Measurements from ENCODE around the gene RSRC1. TPM values are rescaled to one million over a fixed set of nuclear protein-coding genes. Genes with fewer than 3 reads are reported as not detected.

Gene RSRC1
- polyA plus RNA-seq, 1 donor (not counting 4 experiments of a cell fraction or from before 2014, with no cell fraction given): 11.1 TPM

- FAIRE-seq: no peak
Measured at GRCh38 chr3:158488670-158489069, 378.8 kb downstream of the RSRC1 start.

GRCh38 chr3:158489181-158489580 is 379.3 kb downstream of the RSRC1 start:
- TF ChIP-seq EZH2 (IDR thresholded peaks at IDR 0.05; ENCODE audit: low read length): no peak
- no peak for TF ChIP-seq CTCF (optimal IDR thresholded peaks at IDR 0.05 in 1 of 3, IDR thresholded peaks at IDR 0.05 in 1 of 3, conservative IDR thresholded peaks at IDR 0.05 in 1 of 3; ENCODE audit: extremely low read depth in 1 of 3, insufficient read depth in 2 of 3, low read length in 3 of 3)
- Histone ChIP-seq H3K4me1 (ENCODE audit: control insufficient read depth, extremely low read depth, insufficient read depth, low read length) (no peaks in the 10 kb centered on the region), H3K79me2 (ENCODE audit: control insufficient read depth, insufficient read depth, low read length) (no peaks in the 10 kb centered on the region), H2AFZ (ENCODE audit: control insufficient read depth, low read length) (no peak overlapping the region), H3K9me3 (ENCODE audit: control insufficient read depth, low read depth, low read length) (no peaks in the 10 kb centered on the region), H3K9ac (ENCODE audit: control insufficient read depth, extremely low read depth, insufficient read depth, low read length) (no peak overlapping the region), H3K4me2 (ENCODE audit: control insufficient read depth, extremely low read depth, insufficient read depth, low read depth, low read length) (no peak overlapping the region), H3K9me1 (ENCODE audit: control insufficient read depth, extremely low read depth, insufficient read depth, low read length) (no peaks in the 10 kb centered on the region), H4K20me1 (ENCODE audit: control insufficient read depth, extremely low read depth, insufficient read depth, low read length) (no peaks in the 10 kb centered on the region), H3K36me3 (ENCODE audit: control insufficient read depth in 2 of 2, extremely low read depth in 1 of 2, insufficient read depth in 2 of 2, low read length in 2 of 2) (no peaks in the 10 kb centered on the region), H3K4me3 (ENCODE audit: control insufficient read depth in 2 of 3, extremely low read depth in 1 of 3, insufficient read depth in 2 of 3, low read depth in 1 of 3, low read length in 3 of 3) (no peak overlapping the region), H3K27me3 (ENCODE audit: control insufficient read depth, extremely low read depth, insufficient read depth, low read length) (no peaks in the 10 kb centered on the region), H3K27ac (ENCODE audit: control insufficient read depth, insufficient read depth, low read length) (no peak overlapping the region)
- no peak for FAIRE-seq
- dilution Hi-C loops (cut with MboI; ENCODE audit: extremely low pct_ligation_motif_present, low sequenced_read_pairs): no loop called here
- no peak for DNase-seq (ENCODE audit: low read depth, low spot score)

More at GRCh38 chr3:158488670-158489069, 378.8 kb downstream of the RSRC1 start:
- no peaks in the 10 kb centered on the region for H3K27me3 ChIP-seq (ENCODE audit: control insufficient read depth, extremely low read depth, insufficient read depth, low read length)
- dilution Hi-C loops (cut with MboI; ENCODE audit: extremely low pct_ligation_motif_present, low sequenced_read_pairs): no loop called here
- H3K9me1 ChIP-seq (ENCODE audit: control insufficient read depth, extremely low read depth, insufficient read depth, low read length): no peaks in the 10 kb centered on the region
- H3K9ac ChIP-seq (ENCODE audit: control insufficient read depth, extremely low read depth, insufficient read depth, low read length): no peak overlapping the region
- H3K79me2 ChIP-seq (ENCODE audit: control insufficient read depth, insufficient read depth, low read length): no peaks in the 10 kb centered on the region
- TF ChIP-seq CTCF (optimal IDR thresholded peaks at IDR 0.05 in 1 of 3, IDR thresholded peaks at IDR 0.05 in 1 of 3, conservative IDR thresholded peaks at IDR 0.05 in 1 of 3; ENCODE audit: extremely low read depth in 1 of 3, insufficient read depth in 2 of 3, low read length in 3 of 3) (no peak), EZH2 (IDR thresholded peaks at IDR 0.05; ENCODE audit: low read length) (no peak)
- DNase-seq (ENCODE audit: low read depth, low spot score): no peak
- H3K4me1 ChIP-seq (ENCODE audit: control insufficient read depth, extremely low read depth, insufficient read depth, low read length): no peaks in the 10 kb centered on the region
- no peak overlapping the region for H3K4me2 ChIP-seq (ENCODE audit: control insufficient read depth, extremely low read depth, insufficient read depth, low read depth, low read length)
- no peaks in the 10 kb centered on the region for H4K20me1 ChIP-seq (ENCODE audit: control insufficient read depth, extremely low read depth, insufficient read depth, low read length)
- no peaks in the 10 kb centered on the region for H3K9me3 ChIP-seq (ENCODE audit: control insufficient read depth, low read depth, low read length)
- no peak overlapping the region for H3K27ac ChIP-seq (ENCODE audit: control insufficient read depth, insufficient read depth, low read length)
- no peak overlapping the region for H2AFZ ChIP-seq (ENCODE audit: control insufficient read depth, low read length)
- no peak overlapping the region for H3K4me3 ChIP-seq (ENCODE audit: control insufficient read depth in 2 of 3, extremely low read depth in 1 of 3, insufficient read depth in 2 of 3, low read depth in 1 of 3, low read length in 3 of 3)
- no peaks in the 10 kb centered on the region for H3K36me3 ChIP-seq (ENCODE audit: control insufficient read depth in 2 of 2, extremely low read depth in 1 of 2, insufficient read depth in 2 of 2, low read length in 2 of 2)

Data from keratinocyte (primary cell).